Measurements from ENCODE around the gene SUPT6H. TPM values are rescaled to one million over a fixed set of nuclear protein-coding genes. Genes with fewer than 3 reads are reported as not detected.

The SUPT6H gene
- total RNA-seq, 4 donors from 2014 or later, result 48.7 to 87.3 (median 71.9) TPM

GRCh38 chr17:28686296-28686695 is 24.3 kb downstream of the SUPT6H start:
- ATAC-seq, result no peak

GRCh38 chr17:28688481-28688880 is 26.5 kb downstream of the SUPT6H start:
- peaks cover 9 to 100% of the 10 kb centered on the region in 2 donors for H3K36me3 ChIP-seq
- no peak overlapping the region for H3K4me3 ChIP-seq
- no peaks in the 10 kb centered on the region for H3K9me3 ChIP-seq
- no peaks in the 10 kb centered on the region for H3K27me3 ChIP-seq
- WGBS, 2 donors (ENCODE audit: low coverage in 1 of 2), result 93 to 97% methylated on average over 4 of the region's 4 CpGs
- H3K27ac ChIP-seq, result no peak overlapping the region
- no peak for TF ChIP-seq EP300 (IDR thresholded peaks at IDR 0.05)
- TF ChIP-seq POLR2AphosphoS5 (IDR thresholded peaks at IDR 0.05), result no peak
- no peak for TF ChIP-seq POLR2A (IDR thresholded peaks at IDR 0.05)
- TF ChIP-seq CTCF (IDR thresholded peaks at IDR 0.05), result no peak
- ATAC-seq, result no peak
- no peaks in the 10 kb centered on the region for H3K4me1 ChIP-seq

More at GRCh38 chr17:28686296-28686695, 24.3 kb downstream of the SUPT6H start:
- H3K4me3 ChIP-seq, result no peak overlapping the region
- no peaks in the 10 kb centered on the region for H3K9me3 ChIP-seq
- H3K27me3 ChIP-seq, result no peaks in the 10 kb centered on the region
- no peaks in the 10 kb centered on the region for H3K4me1 ChIP-seq
- TF ChIP-seq EP300 (IDR thresholded peaks at IDR 0.05) (no peak), POLR2AphosphoS5 (IDR thresholded peaks at IDR 0.05) (no peak), POLR2A (IDR thresholded peaks at IDR 0.05) (no peak), CTCF (IDR thresholded peaks at IDR 0.05) (no peak)
- no peak overlapping the region for H3K27ac ChIP-seq
- 80 to 84% methylated on average over 2 to 3 of the region's 4 CpGs for WGBS, 2 donors (ENCODE audit: low coverage in 1 of 2)
- H3K36me3 ChIP-seq, result peaks cover 9 to 100% of the 10 kb centered on the region in 2 donors

GRCh38 chr17:28689011-28689410 is 27.0 kb downstream of the SUPT6H start:
- ATAC-seq, result no peak
- TF ChIP-seq POLR2AphosphoS5 (IDR thresholded peaks at IDR 0.05) (no peak), POLR2A (IDR thresholded peaks at IDR 0.05) (no peak), CTCF (IDR thresholded peaks at IDR 0.05) (no peak), EP300 (IDR thresholded peaks at IDR 0.05) (no peak)

GRCh38 chr17:28693869-28694268 is 31.9 kb downstream of the SUPT6H start:
- Histone ChIP-seq H3K36me3 (peaks cover 9 to 100% of the 10 kb centered on the region in 2 donors), H3K4me1 (no peaks in the 10 kb centered on the region), H3K4me3 (no peak overlapping the region), H3K27me3 (no peaks in the 10 kb centered on the region), H3K27ac (no peak overlapping the region), H3K9me3 (no peaks in the 10 kb centered on the region)
- TF ChIP-seq POLR2A (IDR thresholded peaks at IDR 0.05), result no peak
- TF ChIP-seq CTCF (IDR thresholded peaks at IDR 0.05), result no peak
- no peak for TF ChIP-seq POLR2AphosphoS5 (IDR thresholded peaks at IDR 0.05)
- no peak for TF ChIP-seq EP300 (IDR thresholded peaks at IDR 0.05)
- ATAC-seq, result no peak
- WGBS, 2 donors (ENCODE audit: low coverage in 1 of 2), result 100% methylated on average over 1 of the region's 1 CpG

More at GRCh38 chr17:28689011-28689410, 27.0 kb downstream of the SUPT6H start:
- Histone ChIP-seq H3K27me3 (no peaks in the 10 kb centered on the region), H3K27ac (no peak overlapping the region), H3K4me3 (no peak overlapping the region), H3K4me1 (no peaks in the 10 kb centered on the region), H3K36me3 (peaks cover 9 to 100% of the 10 kb centered on the region in 2 donors), H3K9me3 (no peaks in the 10 kb centered on the region)
- 93 to 100% methylated on average over 2 to 3 of the region's 3 CpGs for WGBS, 2 donors (ENCODE audit: low coverage in 1 of 2)

- WGBS, 2 donors (ENCODE audit: low coverage in 1 of 2), result 90 to 92% methylated on average over 5 to 6 of the region's 6 CpGs
- no peaks in the 10 kb centered on the region for H3K9me3 ChIP-seq
- H3K27ac ChIP-seq, result no peak overlapping the region
- no peak for ATAC-seq
- no peak for TF ChIP-seq EP300 (IDR thresholded peaks at IDR 0.05)
- no peak for TF ChIP-seq POLR2AphosphoS5 (IDR thresholded peaks at IDR 0.05)
- TF ChIP-seq CTCF (IDR thresholded peaks at IDR 0.05), result no peak
- no peak for TF ChIP-seq POLR2A (IDR thresholded peaks at IDR 0.05)
- peaks cover 0 to 100% of the 10 kb centered on the region in 2 donors for H3K36me3 ChIP-seq
- no peaks in the 10 kb centered on the region for H3K27me3 ChIP-seq
- no peak overlapping the region for H3K4me3 ChIP-seq
- H3K4me1 ChIP-seq, result no peaks in the 10 kb centered on the region
Measured at GRCh38 chr17:28698253-28698941, 36.4 kb downstream of the SUPT6H start.
